ENCODE results near the gene EFNA2.

GRCh38 chr19:1280636-1281568 is 4.8 kb upstream of the EFNA2 start:
- TF ChIP-seq POLR2A (IDR thresholded peaks at IDR 0.05; ENCODE audit: low read length) (no peak), CTCF (IDR thresholded peaks at IDR 0.05) (no peak), CEBPB (IDR thresholded peaks at IDR 0.05) (no peak), ESRRA (IDR thresholded peaks at IDR 0.05; ENCODE audit: borderline replicate concordance, low read length) (no peak), RFX5 (IDR thresholded peaks at IDR 0.05) (no peak), USF2 (IDR thresholded peaks at IDR 0.05) (no peak), EP300 (IDR thresholded peaks at IDR 0.05) (no peak), PBX3 (IDR thresholded peaks at IDR 0.05) (no peak), RCOR1 (IDR thresholded peaks at IDR 0.05; ENCODE audit: low read depth, low read length) (no peak)

All from A549 (cell line).